ENCODE measurements around the gene GRID1. TPM values are rescaled to one million over a fixed set of nuclear protein-coding genes. Genes with fewer than 3 reads are reported as not detected.

Gene GRID1
- total and polyA plus RNA-seq, 10 donors, result 0.06 to 0.42 (median 0.15) TPM; not detected in 4

GRCh38 chr10:86234541-86235270 lies 131.9 kb downstream of the GRID1 start:
- WGBS, 5 donors, result 70 to 86% (median 77%) methylated on average over 11 of the region's 11 CpGs
- Histone ChIP-seq H3K4me3 (no peak overlapping the region), H3K36me3 (no peaks in the 10 kb centered on the region), H3K4me1 (peaks cover 0 to 4% (median 0%) of the 10 kb centered on the region in 6 donors), H3K9me3 (peaks cover 0 to 23% (median 10%) of the 10 kb centered on the region in 8 donors), H3K27ac (no peak overlapping the region), H3K27me3 (replicated peaks in 1 of 7) (peaks cover 0 to 10% (median 0%) of the 10 kb centered on the region in 7 donors)
- intact Hi-C loops (cut with DNase I; ENCODE audit: low total_unique reads), result no loop called here
- no peak for TF ChIP-seq CTCF (IDR thresholded peaks at IDR 0.05 in 8 of 11, conservative IDR thresholded peaks at IDR 0.05 in 3 of 11)
- no peak for DNase-seq

- H3K36me3 ChIP-seq, result no peaks in the 10 kb centered on the region
- DNase-seq, result no peak
- TF ChIP-seq POLR2AphosphoS5 (IDR thresholded peaks at IDR 0.05), result no peak
- no peak for TF ChIP-seq CTCF (IDR thresholded peaks at IDR 0.05 in 8 of 11, conservative IDR thresholded peaks at IDR 0.05 in 3 of 11)
- TF ChIP-seq POLR2A (IDR thresholded peaks at IDR 0.05), result no peak
- WGBS, 5 donors, result 27 to 41% (median 37%) methylated on average over 7 of the region's 7 CpGs
- intact Hi-C loops (cut with DNase I; ENCODE audit: low total_unique reads), result no loop called here
- peaks cover 0 to 10% (median 0%) of the 10 kb centered on the region in 7 donors for H3K27me3 ChIP-seq (replicated peaks in 1 of 7)
- no peak overlapping the region for H3K4me3 ChIP-seq
- H3K9me3 ChIP-seq, result peaks cover 0 to 22% (median 10%) of the 10 kb centered on the region in 8 donors
- H3K4me1 ChIP-seq, result peaks cover 0 to 4% (median 0%) of the 10 kb centered on the region in 6 donors
- no peak overlapping the region for H3K27ac ChIP-seq
Measured at GRCh38 chr10:86234107-86234506, 132.5 kb downstream of the GRID1 start.

GRCh38 chr10:86233131-86233530 lies 133.5 kb downstream of the GRID1 start:
- Histone ChIP-seq H3K9me3 (peaks cover 0 to 12% (median 2%) of the 10 kb centered on the region in 8 donors), H3K27ac (no peak overlapping the region), H3K27me3 (replicated peaks in 1 of 7) (peaks cover 0 to 10% (median 0%) of the 10 kb centered on the region in 7 donors), H3K4me3 (no peak overlapping the region), H3K4me1 (peaks cover 0 to 4% (median 0%) of the 10 kb centered on the region in 6 donors), H3K36me3 (no peaks in the 10 kb centered on the region)
- intact Hi-C loops (cut with DNase I; ENCODE audit: low total_unique reads), result no loop called here
- TF ChIP-seq POLR2AphosphoS5 (IDR thresholded peaks at IDR 0.05), result no peak
- no peak for TF ChIP-seq POLR2A (IDR thresholded peaks at IDR 0.05)
- TF ChIP-seq CTCF (IDR thresholded peaks at IDR 0.05 in 8 of 11, conservative IDR thresholded peaks at IDR 0.05 in 3 of 11), result no peak
- 74 to 84% (median 80%) methylated on average over 5 to 7 of the region's 7 CpGs for WGBS, 5 donors
- DNase-seq, result no peak

GRCh38 chr10:86232644-86233043 lies 134.0 kb downstream of the GRID1 start:
- Histone ChIP-seq H3K4me1 (peaks cover 0 to 4% (median 0%) of the 10 kb centered on the region in 6 donors), H3K27ac (no peak overlapping the region), H3K9me3 (peaks cover 0 to 7% (median 0%) of the 10 kb centered on the region in 8 donors), H3K27me3 (replicated peaks in 1 of 7) (peaks cover 0 to 10% (median 0%) of the 10 kb centered on the region in 7 donors), H3K36me3 (no peaks in the 10 kb centered on the region), H3K4me3 (no peak overlapping the region)
- TF ChIP-seq POLR2AphosphoS5 (IDR thresholded peaks at IDR 0.05) (no peak), CTCF (IDR thresholded peaks at IDR 0.05 in 8 of 11, conservative IDR thresholded peaks at IDR 0.05 in 3 of 11) (no peak), POLR2A (IDR thresholded peaks at IDR 0.05) (no peak)
- intact Hi-C loops (cut with DNase I; ENCODE audit: low total_unique reads), result no loop called here
- no peak for DNase-seq
- WGBS, 5 donors, result 21 to 44% (median 26%) methylated on average over 1 of the region's 1 CpG
